HG02571 (cell line): ENCODE data around the gene IFNGR2.
"Not testable (repeated sequence)": the region's sequence is repeated elsewhere in the genome, so short reads cannot be mapped to it uniquely, and the experiment has no call there.

Experiments
- ATAC-seq: cut with Tn5 transposase; IDR thresholded peaks from one replicate; pipeline ENCODE4 v1.9.1; 2021; ENCODE audit warnings: mild to moderate bottlenecking, moderate library complexity; ENCODE audit not compliant: unreplicated experiment

IFNGR2 gene

GRCh38 chr21:33403128-33403785, at the start of gene IFNGR2:
TSS of gene IFNGR2 (plus strand) at chr21:33403413. CDS start at chr21:33403544, 131 bp downstream.
- no peak for ATAC-seq

DNA sequence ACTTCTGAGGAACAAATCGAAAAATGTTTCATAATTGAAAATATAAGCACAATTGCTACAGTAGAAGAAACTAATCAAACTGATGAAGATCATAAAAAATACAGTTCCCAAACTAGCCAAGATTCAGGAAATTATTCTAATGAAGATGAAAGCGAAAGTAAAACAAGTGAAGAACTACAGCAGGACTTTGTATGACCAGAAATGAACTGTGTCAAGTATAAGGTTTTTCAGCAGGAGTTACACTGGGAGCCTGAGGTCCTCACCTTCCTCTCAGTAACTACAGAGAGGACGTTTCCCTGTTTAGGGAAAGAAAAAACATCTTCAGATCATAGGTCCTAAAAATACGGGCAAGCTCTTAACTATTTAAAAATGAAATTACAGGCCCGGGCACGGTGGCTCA, 47.9 kb upstream of the IFNGR2 start:
- no peak for ATAC-seq

DNA sequence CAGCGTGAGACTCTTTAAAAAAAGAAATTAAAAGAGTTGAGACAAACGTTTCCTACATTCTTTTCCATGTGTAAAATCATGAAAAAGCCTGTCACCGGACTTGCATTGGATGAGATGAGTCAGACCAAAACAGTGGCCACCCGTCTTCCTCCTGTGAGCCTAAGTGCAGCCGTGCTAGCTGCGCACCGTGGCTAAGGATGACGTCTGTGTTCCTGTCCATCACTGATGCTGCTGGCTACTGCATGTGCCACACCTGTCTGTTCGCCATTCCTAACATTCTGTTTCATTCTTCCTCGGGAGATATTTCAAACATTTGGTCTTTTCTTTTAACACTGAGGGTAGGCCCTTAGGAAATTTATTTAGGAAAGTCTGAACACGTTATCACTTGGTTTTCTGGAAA, 47.2 kb upstream of the IFNGR2 start:
- no peak for ATAC-seq

- no peak for ATAC-seq
Measured at GRCh38 chr21:33357177-33357576, 46.0 kb upstream of the IFNGR2 start.

GRCh38 chr21:33359446-33359845, 43.8 kb upstream of the IFNGR2 start:
- ATAC-seq, result no peak

GRCh38 chr21:33360281-33360680, 42.9 kb upstream of the IFNGR2 start:
- ATAC-seq, result no peak

GRCh38 chr21:33360881-33361602, 42.2 kb upstream of the IFNGR2 start:
- peak; percentile 67 for ATAC-seq

GRCh38 chr21:33362044-33362555, 41.1 kb upstream of the IFNGR2 start:
- no peak for ATAC-seq

DNA sequence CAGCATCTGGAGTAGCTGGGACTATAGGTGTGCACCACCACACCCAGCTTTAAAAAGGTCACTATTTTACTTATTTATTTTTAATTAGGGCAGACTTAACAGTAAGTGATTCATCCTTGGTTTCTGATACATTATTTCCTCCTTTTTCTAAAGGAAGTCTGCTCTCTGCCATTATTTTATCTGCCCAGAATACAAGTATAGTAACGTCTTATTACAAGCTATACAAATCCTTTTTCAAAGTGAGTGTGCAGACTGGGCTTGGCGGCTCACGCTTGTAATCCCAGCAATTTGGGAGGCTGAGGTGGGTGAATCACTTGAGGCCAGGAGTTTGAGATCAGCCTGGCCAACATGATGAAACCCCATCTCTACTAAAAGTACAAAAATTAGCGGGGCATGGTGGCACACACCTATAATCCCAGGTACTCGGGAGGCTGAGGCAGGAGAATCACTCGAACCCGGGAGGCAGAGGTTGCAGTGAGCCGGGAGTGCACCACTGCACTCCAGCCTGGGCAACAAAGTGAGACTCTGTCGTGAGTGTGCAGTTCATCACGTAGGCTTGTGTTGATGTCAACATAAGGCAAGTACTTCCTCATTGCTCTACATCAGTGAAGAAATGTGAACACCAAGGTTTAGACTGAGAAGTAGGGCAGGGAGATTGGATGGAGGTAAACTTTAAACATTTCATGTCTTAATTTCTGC, 39.2 kb upstream of the IFNGR2 start:
- not testable (repeated sequence) for ATAC-seq

DNA sequence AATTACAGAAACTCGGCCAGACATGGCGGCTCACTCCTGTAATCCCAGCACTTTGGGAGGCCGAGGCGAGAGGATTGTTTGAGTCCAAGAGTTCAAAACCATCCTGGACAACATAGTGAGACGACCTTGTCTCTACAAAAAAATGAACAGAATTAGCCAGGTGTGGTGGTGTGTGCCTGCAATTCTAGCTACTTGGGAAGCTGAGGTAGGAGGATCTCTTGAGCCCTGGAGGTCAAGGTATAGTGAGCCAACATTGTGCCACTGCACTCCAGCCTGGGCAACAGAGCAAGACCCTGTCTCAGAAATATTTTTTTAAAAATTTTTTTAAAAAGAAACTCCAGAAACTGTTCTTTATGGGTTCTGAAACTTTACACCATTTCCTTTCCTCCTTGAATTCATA, 38.4 kb upstream of the IFNGR2 start:
- ATAC-seq, result no peak

GRCh38 chr21:33367309-33367973, 35.8 kb upstream of the IFNGR2 start:
- no peak for ATAC-seq

GRCh38 chr21:33368124-33368523, 35.1 kb upstream of the IFNGR2 start:
- ATAC-seq, result no peak

DNA sequence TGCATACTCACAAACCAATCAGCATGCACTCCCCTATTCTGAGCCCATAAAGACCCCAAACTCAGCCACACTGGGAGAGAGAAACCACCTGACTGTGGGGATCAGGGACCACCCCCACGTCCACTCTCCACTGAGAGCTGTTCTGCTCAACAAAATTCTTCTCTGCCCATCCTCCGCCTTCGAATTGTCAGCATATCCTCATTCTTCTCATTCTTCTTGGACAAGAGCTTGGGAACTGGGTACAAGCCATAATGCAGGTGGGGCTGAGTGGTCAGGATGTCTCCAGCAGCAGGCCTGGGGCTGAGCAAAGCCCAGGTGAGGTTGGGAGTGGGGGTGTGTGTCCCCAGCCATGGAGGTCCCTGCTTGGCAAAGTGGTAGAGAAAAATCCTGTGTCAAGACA, 34.6 kb upstream of the IFNGR2 start:
- no peak for ATAC-seq

DNA sequence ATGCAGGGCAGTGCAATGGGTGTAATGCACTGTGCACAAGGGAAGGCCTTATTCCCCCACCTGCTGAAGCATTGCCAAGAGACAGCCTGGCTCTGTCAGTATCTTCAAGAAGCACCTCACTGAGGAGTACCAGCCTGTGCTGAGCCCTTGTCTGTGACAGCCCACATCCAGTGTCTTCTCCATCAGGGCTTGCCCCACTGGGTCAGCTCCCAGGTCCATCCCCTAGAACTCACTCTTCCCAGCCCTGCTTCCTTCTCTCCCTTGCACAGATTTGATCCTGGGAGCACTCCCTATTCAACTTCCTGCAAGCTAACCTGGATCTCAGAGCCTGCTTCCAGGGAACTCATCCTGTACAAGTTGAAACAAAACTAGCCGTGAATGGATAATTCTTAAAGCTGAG, 33.6 kb upstream of the IFNGR2 start:
- ATAC-seq, result no peak

DNA sequence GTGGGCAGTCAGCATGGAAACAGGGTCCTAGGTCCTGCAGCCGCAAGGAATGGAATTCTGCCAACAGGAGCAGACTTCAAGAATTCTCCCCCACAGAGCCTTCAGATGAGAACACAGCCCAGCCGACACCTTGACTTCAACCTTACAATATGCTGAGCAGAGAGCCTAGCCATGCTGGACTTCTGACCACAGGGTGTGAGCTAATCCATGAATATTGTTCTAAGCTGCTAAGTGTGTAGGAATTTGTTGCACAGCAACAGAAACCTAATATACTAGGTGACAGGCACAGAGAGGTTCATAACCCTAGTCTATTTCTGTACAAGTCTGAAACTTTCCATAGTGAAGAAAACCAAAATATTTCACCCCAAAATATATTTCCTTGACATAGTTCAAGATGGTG, 32.9 kb upstream of the IFNGR2 start:
- no peak for ATAC-seq

DNA sequence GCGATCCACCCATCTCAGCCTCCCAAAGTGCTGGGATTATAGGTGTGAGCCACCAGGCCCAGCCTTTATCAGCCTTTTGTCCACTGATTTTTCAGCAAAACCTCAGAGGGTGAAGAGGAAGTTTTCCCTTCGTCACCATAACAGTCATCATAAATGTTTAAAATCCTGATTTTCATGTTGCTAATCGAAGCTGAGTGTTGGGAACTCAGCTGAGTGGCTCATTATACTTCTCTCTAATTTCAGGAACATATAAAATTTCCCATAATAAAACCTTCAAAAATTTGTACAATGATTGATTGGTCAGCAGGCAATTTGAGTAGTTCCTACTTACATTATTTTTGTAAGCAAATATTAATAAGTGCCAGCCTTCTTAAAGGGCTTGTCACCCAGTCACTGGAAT, 31.8 kb upstream of the IFNGR2 start:
- no peak for ATAC-seq

- ATAC-seq, result no peak
Measured at GRCh38 chr21:33372582-33372981, 30.6 kb upstream of the IFNGR2 start.

- ATAC-seq, result no peak
Measured at GRCh38 chr21:33373451-33373850, 29.8 kb upstream of the IFNGR2 start.

- no peak for ATAC-seq
Measured at GRCh38 chr21:33374080-33374449, 29.1 kb upstream of the IFNGR2 start.

- no peak for ATAC-seq
Measured at GRCh38 chr21:33374450-33375096, 28.6 kb upstream of the IFNGR2 start.

DNA sequence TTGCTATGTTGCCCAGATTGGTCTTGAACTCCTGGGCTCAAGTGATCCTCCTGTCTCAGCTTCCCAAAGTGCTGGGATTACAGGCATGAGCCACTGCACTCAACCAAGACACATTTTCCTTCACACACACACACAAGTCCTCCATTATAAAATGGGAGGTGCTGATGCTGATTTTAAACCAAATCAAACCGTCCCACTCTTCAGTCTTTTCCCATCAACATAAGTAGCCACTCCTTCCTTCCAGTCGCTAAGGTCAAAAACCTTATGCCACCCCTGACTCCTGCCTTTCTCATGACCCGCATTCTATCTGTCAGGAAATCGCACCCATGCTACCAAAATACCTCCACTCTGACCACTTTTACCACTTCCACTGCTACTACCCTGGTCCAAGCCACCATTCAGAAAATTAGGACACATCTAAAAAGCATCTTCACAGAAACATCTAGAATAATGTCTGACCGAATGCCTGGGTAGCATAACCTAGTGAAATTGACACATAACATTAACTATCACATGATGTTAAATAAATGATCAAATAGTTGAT, 28.0 kb upstream of the IFNGR2 start:
- ATAC-seq, result no peak
